ENCODE measurements around the gene LRP1-AS. TPM values are rescaled to one million over a fixed set of nuclear protein-coding genes. Genes with fewer than 3 reads are reported as not detected.

Gene LRP1-AS
- total and polyA plus RNA-seq, 4 donors: not detected

GRCh38 chr12:57180321-57180989 is 33.0 kb upstream of the LRP1-AS start:
- peaks cover 0 to 57% (median 53%) of the 10 kb centered on the region in 4 donors for H3K36me3 ChIP-seq (ENCODE audit: control insufficient read depth in 4 of 4, insufficient read depth in 4 of 4, low read length in 4 of 4)

GRCh38 chr12:57179331-57180086 is 32.1 kb upstream of the LRP1-AS start:
- no peak overlapping the region for H3K9ac ChIP-seq (ENCODE audit: insufficient read depth in 1 of 2, low read length in 2 of 2)
- no peak for ATAC-seq (ENCODE audit: insufficient read depth, low FRiP score)
- H3K9me3 ChIP-seq (ENCODE audit: control insufficient read depth in 4 of 4, insufficient read depth in 3 of 4, low read length in 3 of 4): no peaks in the 10 kb centered on the region
- WGBS, 2 donors: 94 to 96% methylated on average over 27 of the region's 27 CpGs
- H3K27ac ChIP-seq (ENCODE audit: low read depth in 1 of 2, low read length in 1 of 2): no peak overlapping the region
- DNase-seq: no peak
- H3K4me1 ChIP-seq (ENCODE audit: control insufficient read depth in 5 of 5, insufficient read depth in 5 of 5, low read length in 5 of 5): peaks cover 0 to 5% (median 0%) of the 10 kb centered on the region in 5 donors
- H3K36me3 ChIP-seq (ENCODE audit: control insufficient read depth in 4 of 4, insufficient read depth in 4 of 4, low read length in 4 of 4): peaks cover 0 to 52% (median 49%) of the 10 kb centered on the region in 4 donors
- no peak for TF ChIP-seq CTCF (IDR thresholded peaks at IDR 0.05; ENCODE audit: control extremely low read depth, extremely low read depth)
- H3K4me3 ChIP-seq: no peak overlapping the region
- no peaks in the 10 kb centered on the region for H3K27me3 ChIP-seq (ENCODE audit: control insufficient read depth in 3 of 3, insufficient read depth in 3 of 3, low read length in 2 of 3)

More at GRCh38 chr12:57180321-57180989, 33.0 kb upstream of the LRP1-AS start:
- Histone ChIP-seq H3K4me3 (no peak overlapping the region), H3K27me3 (ENCODE audit: control insufficient read depth in 3 of 3, insufficient read depth in 3 of 3, low read length in 2 of 3) (no peaks in the 10 kb centered on the region), H3K9ac (ENCODE audit: insufficient read depth in 1 of 2, low read length in 2 of 2) (no peak overlapping the region), H3K27ac (ENCODE audit: low read depth in 1 of 2, low read length in 1 of 2) (no peak overlapping the region), H3K4me1 (ENCODE audit: control insufficient read depth in 5 of 5, insufficient read depth in 5 of 5, low read length in 5 of 5) (peaks cover 0 to 5% (median 0%) of the 10 kb centered on the region in 5 donors), H3K9me3 (ENCODE audit: control insufficient read depth in 4 of 4, insufficient read depth in 3 of 4, low read length in 3 of 4) (no peaks in the 10 kb centered on the region)
- no peak for DNase-seq
- TF ChIP-seq CTCF (IDR thresholded peaks at IDR 0.05; ENCODE audit: control extremely low read depth, extremely low read depth): no peak
- 95 to 98% methylated on average over 20 of the region's 20 CpGs for WGBS, 2 donors
- no peak for ATAC-seq (ENCODE audit: insufficient read depth, low FRiP score)

DNA sequence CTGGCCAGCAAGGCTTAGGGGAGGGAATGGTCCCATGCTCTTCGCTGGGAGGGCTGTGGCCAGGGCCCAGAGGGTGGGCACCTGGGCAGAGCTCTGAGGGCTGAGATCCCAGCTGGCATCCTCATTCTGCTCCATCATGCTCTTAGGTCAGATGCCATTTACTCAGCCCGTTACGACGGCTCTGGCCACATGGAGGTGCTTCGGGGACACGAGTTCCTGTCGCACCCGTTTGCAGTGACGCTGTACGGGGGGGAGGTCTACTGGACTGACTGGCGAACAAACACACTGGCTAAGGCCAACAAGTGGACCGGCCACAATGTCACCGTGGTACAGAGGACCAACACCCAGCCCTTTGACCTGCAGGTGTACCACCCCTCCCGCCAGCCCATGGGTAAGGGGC is 30.8 kb upstream of the LRP1-AS start:
- Histone ChIP-seq H3K4me1 (ENCODE audit: control insufficient read depth in 5 of 5, insufficient read depth in 5 of 5, low read length in 5 of 5) (peaks cover 0 to 5% (median 0%) of the 10 kb centered on the region in 5 donors), H3K27ac (ENCODE audit: low read depth in 1 of 2, low read length in 1 of 2) (no peak overlapping the region), H3K36me3 (ENCODE audit: control insufficient read depth in 4 of 4, insufficient read depth in 4 of 4, low read length in 4 of 4) (peaks cover 0 to 51% (median 45%) of the 10 kb centered on the region in 4 donors), H3K27me3 (ENCODE audit: control insufficient read depth in 3 of 3, insufficient read depth in 3 of 3, low read length in 2 of 3) (no peaks in the 10 kb centered on the region), H3K4me3 (no peak overlapping the region), H3K9me3 (ENCODE audit: control insufficient read depth in 4 of 4, insufficient read depth in 3 of 4, low read length in 3 of 4) (no peaks in the 10 kb centered on the region), H3K9ac (ENCODE audit: insufficient read depth in 1 of 2, low read length in 2 of 2) (no peak overlapping the region)
- TF ChIP-seq CTCF (IDR thresholded peaks at IDR 0.05; ENCODE audit: control extremely low read depth, extremely low read depth): no peak
- 85 to 87% methylated on average over 14 of the region's 14 CpGs for WGBS, 2 donors
- ATAC-seq (ENCODE audit: insufficient read depth, low FRiP score): no peak
- no peak for DNase-seq
